Measurements from ENCODE around the gene LAMC1. TPM values are rescaled to one million over a fixed set of nuclear protein-coding genes. Genes with fewer than 3 reads are reported as not detected.
"Not testable (repeated sequence)": the region's sequence is repeated elsewhere in the genome, so short reads cannot be mapped to it uniquely, and the experiment has no call there.

LAMC1 gene
- total RNA-seq, 2 donors from 2014 or later = 0.24 to 0.51 TPM

DNA sequence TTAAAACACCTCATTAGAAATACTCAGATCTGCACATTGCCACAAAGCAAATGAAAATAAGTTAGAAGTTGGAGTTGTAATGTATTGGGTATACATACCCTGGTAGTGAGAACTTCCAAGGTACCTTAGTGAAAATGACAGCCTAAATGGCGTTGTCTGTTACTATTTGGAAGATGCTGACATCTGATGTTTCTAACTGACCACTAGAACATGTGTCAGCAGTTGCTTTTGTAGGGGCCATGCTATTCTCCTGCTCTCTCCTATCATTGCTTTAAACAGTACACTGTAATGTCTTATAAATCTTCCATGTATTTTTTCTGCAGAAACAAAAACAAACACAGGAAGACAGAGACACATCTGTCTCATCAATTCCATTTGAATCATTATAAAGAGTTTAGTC is 40.1 kb downstream of the LAMC1 start:
- H3K4me1 Mint-ChIP-seq (ENCODE audit: low read depth) = no peaks in the 10 kb centered on the region
- H3K27me3 Mint-ChIP-seq (ENCODE audit: low read depth) = no peaks in the 10 kb centered on the region
- DNase-seq (no peak), ATAC-seq (replicated peaks in 1 of 2) (no peak)
- no peak overlapping the region for H3K4me3 Mint-ChIP-seq
- H3K9me3 Mint-ChIP-seq = no peaks in the 10 kb centered on the region
- no peak overlapping the region for H3K27ac Mint-ChIP-seq
- H3K36me3 Mint-ChIP-seq (ENCODE audit: insufficient read depth in 2 of 2) = no peaks in the 10 kb centered on the region

DNA sequence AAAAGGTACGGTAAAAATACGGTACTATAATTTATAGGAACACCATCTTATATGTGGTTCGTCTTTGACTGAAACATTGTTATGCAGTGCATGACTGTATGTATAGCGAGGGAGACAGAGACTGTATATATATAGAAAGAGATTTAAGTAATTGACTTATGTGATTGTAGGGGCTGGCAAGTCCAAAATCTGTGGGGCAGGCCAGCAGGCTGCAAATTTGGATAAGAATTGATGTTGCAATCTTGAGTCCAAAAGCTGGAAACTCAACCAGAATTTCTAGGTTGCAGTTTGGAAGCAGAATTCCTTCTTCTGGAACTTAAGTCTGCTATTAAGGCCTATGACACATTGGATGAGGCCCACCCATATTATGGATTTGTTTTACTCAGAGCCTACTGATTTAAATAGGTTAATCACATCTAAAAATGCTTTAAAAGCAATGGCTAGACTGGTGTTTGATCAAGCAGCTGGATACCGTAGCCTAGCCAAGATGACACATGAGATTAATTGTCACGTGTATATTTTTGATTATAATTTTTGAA is 42.0 kb downstream of the LAMC1 start:
- H3K27ac Mint-ChIP-seq = no peak overlapping the region
- no peaks in the 10 kb centered on the region for H3K9me3 Mint-ChIP-seq
- no peak for DNase-seq
- H3K4me1 Mint-ChIP-seq (ENCODE audit: low read depth) = no peaks in the 10 kb centered on the region
- H3K27me3 Mint-ChIP-seq (ENCODE audit: low read depth) = no peaks in the 10 kb centered on the region
- ATAC-seq (replicated peaks in 1 of 2) = no peak
- no peak overlapping the region for H3K4me3 Mint-ChIP-seq
- no peaks in the 10 kb centered on the region for H3K36me3 Mint-ChIP-seq (ENCODE audit: insufficient read depth in 2 of 2)

DNA sequence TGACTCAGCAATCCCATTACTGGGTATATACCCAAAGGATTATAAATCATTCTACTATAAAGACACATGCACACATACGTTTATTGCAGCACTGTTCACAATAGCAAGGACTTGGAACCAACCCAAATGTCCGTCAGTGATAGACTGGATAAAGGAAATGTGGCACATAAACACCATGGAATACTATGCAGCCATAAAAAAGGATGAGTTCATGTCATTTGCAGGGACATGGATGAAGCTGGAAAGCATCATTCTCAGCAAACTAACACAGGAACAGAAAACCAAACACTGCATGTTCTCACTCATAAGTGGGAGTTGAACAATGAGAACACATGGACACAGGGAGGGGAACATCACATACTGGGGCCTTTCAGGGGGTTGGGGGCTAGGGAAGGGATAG is 43.2 kb downstream of the LAMC1 start:
- H3K4me1 Mint-ChIP-seq (ENCODE audit: low read depth); H3K36me3 Mint-ChIP-seq (ENCODE audit: insufficient read depth in 2 of 2); H3K4me3 Mint-ChIP-seq; H3K9me3 Mint-ChIP-seq; ATAC-seq (replicated peaks in 1 of 2); H3K27ac Mint-ChIP-seq; H3K27me3 Mint-ChIP-seq (ENCODE audit: low read depth); DNase-seq: not testable (repeated sequence)

DNA sequence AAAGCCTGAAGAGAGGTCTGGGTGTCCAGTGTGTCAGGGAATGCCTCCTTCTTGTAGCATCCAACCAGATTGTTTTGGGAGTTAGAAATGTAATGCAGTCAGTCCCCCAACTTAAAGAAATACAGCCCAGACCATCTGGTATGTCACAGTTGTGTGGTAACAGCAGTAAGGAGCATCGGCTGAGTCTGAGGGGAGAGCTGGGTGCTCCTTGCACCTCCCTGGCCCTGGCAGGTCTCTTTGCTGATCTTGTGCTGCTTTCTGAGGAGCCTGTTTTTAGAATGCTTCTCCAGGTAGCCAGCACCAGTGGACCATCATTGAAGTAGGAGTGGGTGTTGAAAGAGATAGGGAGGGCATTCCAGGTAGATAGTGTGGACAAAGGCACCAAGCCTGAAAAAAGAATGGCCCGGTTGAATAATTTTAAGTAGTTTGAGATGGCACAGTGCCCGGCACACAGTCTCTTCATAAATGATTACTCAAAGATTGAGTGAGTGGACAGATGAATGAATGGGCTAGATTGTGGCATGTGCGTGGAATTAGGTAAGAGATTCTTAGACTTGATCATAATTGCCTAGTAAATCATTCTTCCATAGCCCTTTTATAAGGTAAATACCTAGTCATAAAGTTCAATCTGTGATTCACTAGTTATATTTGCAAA is 46.5 kb downstream of the LAMC1 start:
- Mint-ChIP-seq H3K27ac (no peak overlapping the region), H3K36me3 (ENCODE audit: insufficient read depth in 2 of 2) (no peaks in the 10 kb centered on the region), H3K4me1 (ENCODE audit: low read depth) (no peaks in the 10 kb centered on the region), H3K27me3 (ENCODE audit: low read depth) (no peaks in the 10 kb centered on the region), H3K4me3 (no peak overlapping the region), H3K9me3 (no peaks in the 10 kb centered on the region)
- DNase-seq (no peak), ATAC-seq (replicated peaks in 1 of 2) (no peak)

DNA sequence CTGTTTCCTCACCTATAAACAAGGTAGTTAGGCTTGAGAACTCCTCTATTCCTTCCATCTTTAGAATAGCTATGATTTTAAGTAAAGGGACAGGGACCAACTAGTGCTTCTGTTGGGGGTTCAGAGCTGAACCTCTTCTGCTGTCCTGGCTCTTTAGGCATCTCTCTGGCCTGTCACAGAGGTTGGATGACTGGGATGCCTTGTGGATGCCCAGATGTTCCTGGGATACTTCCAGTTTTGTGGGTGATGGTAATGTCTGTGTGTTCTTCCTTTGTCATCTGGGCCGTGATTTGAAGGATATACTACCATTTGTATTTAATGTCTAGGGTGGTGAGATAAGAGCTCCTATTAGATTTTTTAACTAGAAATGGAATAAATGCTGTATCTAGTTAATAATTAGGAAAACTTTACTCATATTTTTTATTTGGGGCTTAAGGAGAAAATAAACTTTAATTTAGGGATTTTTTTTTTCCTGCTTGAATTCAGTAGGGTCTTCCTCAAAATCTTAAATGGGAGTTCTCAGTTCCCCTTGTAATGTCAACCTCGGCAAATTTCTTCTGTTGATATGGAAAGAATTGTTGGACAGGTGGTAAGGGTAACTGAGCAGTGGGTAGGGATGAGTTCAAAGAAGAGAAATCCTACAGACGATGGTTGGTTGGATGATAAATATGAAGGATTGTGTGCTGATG is 47.2 kb downstream of the LAMC1 start:
- Mint-ChIP-seq H3K4me3 (no peak overlapping the region), H3K27ac (no peak overlapping the region), H3K36me3 (ENCODE audit: insufficient read depth in 2 of 2) (no peaks in the 10 kb centered on the region), H3K4me1 (ENCODE audit: low read depth) (no peaks in the 10 kb centered on the region), H3K27me3 (ENCODE audit: low read depth) (no peaks in the 10 kb centered on the region), H3K9me3 (no peaks in the 10 kb centered on the region)
- ATAC-seq (replicated peaks in 1 of 2) (no peak), DNase-seq (no peak)

DNA sequence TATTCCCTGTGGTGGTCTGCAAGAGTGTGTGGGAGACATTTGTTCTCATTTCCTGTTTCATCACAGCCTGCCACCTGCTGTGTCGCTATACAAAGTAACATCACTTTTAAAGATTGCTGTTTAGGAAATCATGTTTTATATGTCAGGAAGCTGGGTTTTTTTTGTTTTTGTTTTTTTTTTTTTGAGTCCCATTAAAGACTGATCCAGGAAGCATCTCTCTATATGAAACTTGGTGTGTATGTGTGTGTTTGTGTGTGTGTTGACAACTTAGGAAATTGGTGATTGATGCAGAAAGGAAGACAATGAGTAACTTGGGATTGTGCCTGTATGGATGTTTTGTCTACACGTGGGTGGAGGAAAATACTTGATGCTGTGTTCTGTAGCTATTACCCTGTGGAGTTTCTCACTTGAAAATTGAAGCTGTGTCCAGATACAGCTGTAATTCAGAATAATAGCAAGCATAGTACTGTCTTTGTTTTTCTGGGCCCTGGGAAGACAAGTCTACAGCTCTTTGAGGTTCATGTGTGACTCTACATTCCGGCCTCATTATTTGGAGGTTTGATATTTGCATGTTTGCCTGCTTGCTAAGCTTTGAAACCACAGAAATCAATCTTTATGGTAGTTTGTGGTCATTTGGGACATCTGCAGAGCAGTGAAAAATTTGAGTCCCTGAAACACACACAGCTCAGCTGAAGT is 47.9 kb downstream of the LAMC1 start:
- no peak overlapping the region for H3K4me3 Mint-ChIP-seq
- H3K9me3 Mint-ChIP-seq = no peaks in the 10 kb centered on the region
- H3K27ac Mint-ChIP-seq = no peak overlapping the region
- DNase-seq (no peak), ATAC-seq (replicated peaks in 1 of 2) (no peak)
- no peaks in the 10 kb centered on the region for H3K27me3 Mint-ChIP-seq (ENCODE audit: low read depth)
- H3K4me1 Mint-ChIP-seq (ENCODE audit: low read depth) = no peaks in the 10 kb centered on the region
- H3K36me3 Mint-ChIP-seq (ENCODE audit: insufficient read depth in 2 of 2) = no peaks in the 10 kb centered on the region

DNA sequence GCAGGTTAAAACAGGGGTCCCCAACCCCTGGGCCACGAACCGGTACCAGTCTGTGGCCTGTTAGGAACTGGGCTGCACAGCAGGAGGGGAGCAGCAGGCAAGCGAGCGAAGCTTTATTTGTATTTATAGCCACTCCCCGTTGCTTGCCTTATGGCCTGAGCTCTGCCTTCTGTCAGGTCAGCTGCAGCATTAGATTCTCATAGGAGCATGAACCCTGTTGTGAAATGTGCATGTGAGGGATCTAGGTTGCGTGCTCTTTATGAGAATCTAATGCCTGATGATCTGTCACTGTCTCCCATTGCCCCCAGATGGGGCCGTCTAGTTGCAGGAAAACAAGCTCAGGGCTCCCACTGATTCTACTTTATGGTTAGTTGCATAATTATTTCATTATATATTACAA is 49.4 kb downstream of the LAMC1 start:
- not testable (repeated sequence) for ATAC-seq (replicated peaks in 1 of 2); H3K4me1 Mint-ChIP-seq (ENCODE audit: low read depth); H3K36me3 Mint-ChIP-seq (ENCODE audit: insufficient read depth in 2 of 2); H3K9me3 Mint-ChIP-seq; H3K27ac Mint-ChIP-seq; H3K4me3 Mint-ChIP-seq; H3K27me3 Mint-ChIP-seq (ENCODE audit: low read depth); DNase-seq

DNA sequence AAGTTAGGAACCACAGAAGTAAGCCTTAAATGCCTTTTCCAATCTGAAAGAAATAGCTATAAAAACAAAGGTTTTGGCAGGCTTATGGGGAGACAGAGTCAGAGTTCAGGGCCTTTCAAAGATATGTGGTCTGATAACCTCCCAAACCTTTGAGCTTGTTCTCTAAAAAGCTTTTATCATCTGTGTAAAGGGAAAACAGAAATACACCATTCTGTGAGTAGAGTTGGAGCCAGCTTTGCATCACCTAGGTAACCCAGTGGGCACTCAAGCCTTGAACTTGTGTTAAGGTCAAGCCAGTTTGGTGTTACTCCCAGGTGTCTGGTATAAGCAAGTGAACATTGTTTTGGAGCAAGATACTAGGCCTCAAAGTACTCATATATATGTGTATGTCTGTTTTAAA is 50.1 kb downstream of the LAMC1 start:
- Mint-ChIP-seq H3K36me3 (ENCODE audit: insufficient read depth in 2 of 2) (no peaks in the 10 kb centered on the region), H3K9me3 (no peaks in the 10 kb centered on the region), H3K27me3 (ENCODE audit: low read depth) (peaks cover 8% of the 10 kb centered on the region), H3K4me3 (no peak overlapping the region), H3K27ac (no peak overlapping the region), H3K4me1 (ENCODE audit: low read depth) (no peaks in the 10 kb centered on the region)
- ATAC-seq (replicated peaks in 1 of 2) (no peak), DNase-seq (no peak)

DNA sequence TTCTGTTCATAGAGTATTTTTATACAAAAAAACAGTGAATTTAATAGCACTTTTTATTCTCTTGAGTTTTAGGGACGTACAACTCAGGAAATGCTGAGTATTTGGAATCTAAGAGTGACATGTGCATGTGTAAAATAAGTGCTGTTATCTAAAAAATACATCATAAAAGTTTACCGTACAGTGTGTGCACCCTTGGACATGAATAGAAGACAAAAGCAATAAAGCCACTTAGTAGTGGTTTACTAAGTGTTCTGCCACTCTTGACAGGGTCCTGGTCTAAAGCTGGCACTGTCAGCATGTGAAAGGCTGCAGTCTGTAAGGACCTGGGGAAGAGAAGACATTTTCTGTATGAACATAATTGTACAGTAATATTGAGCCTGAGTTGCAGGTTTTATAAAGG is 51.0 kb downstream of the LAMC1 start:
- no peaks in the 10 kb centered on the region for H3K4me1 Mint-ChIP-seq (ENCODE audit: low read depth)
- H3K27me3 Mint-ChIP-seq (ENCODE audit: low read depth) = peaks cover 8% of the 10 kb centered on the region
- ATAC-seq (replicated peaks in 1 of 2) (no peak), DNase-seq (no peak)
- no peaks in the 10 kb centered on the region for H3K36me3 Mint-ChIP-seq (ENCODE audit: insufficient read depth in 2 of 2)
- no peak overlapping the region for H3K27ac Mint-ChIP-seq
- H3K9me3 Mint-ChIP-seq = no peaks in the 10 kb centered on the region
- H3K4me3 Mint-ChIP-seq = no peak overlapping the region

DNA sequence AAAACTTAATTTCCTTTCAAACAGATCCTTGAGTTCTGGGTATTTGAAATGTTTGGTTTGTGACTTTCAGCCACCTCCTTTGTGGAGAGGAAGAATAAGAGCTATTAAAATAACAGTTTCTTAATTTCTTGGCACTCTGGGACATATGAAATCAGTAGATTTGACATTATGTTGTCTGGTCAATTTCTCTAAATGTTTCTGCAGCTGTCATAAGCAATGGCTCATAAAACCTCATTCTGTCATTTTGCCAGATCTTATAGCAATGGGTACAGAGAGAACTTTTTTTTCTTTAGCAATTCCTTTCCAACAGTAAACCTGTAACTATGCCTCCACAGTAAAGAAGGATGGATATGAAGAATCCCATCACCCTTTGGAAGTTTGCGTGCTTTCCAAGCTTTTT is 52.6 kb downstream of the LAMC1 start:
- Mint-ChIP-seq H3K4me3 (no peak overlapping the region), H3K4me1 (ENCODE audit: low read depth) (no peaks in the 10 kb centered on the region), H3K27me3 (ENCODE audit: low read depth) (peaks cover 14% of the 10 kb centered on the region), H3K9me3 (no peaks in the 10 kb centered on the region), H3K36me3 (ENCODE audit: insufficient read depth in 2 of 2) (no peaks in the 10 kb centered on the region), H3K27ac (no peak overlapping the region)
- no peak for DNase-seq
- ATAC-seq (replicated peaks in 1 of 2) = no peak

DNA sequence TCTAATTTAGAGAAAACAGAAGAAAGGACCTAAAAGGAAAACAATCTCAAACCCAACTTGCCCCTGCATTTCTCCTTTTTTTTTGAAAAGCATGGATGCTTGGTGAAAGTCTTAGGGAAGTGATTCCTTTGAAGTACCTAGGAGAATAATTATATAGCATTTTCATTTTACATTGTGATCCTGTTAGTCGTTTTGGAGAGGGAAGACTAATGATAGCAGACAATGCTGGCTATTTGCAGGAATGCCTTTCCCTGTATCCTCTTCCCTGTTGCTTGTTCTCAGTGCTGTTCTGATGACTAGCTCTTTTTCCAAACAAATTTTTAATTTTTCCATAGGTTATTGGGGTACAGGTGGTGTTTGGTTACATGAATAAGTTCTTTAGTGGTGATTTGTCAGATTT is 53.9 kb downstream of the LAMC1 start:
- H3K27me3 Mint-ChIP-seq (ENCODE audit: low read depth) = peaks cover 14% of the 10 kb centered on the region
- ATAC-seq (replicated peaks in 1 of 2) (no peak), DNase-seq (no peak)
- no peak overlapping the region for H3K27ac Mint-ChIP-seq
- no peak overlapping the region for H3K4me3 Mint-ChIP-seq
- H3K9me3 Mint-ChIP-seq = no peaks in the 10 kb centered on the region
- no peaks in the 10 kb centered on the region for H3K4me1 Mint-ChIP-seq (ENCODE audit: low read depth)
- H3K36me3 Mint-ChIP-seq (ENCODE audit: insufficient read depth in 2 of 2) = no peaks in the 10 kb centered on the region

DNA sequence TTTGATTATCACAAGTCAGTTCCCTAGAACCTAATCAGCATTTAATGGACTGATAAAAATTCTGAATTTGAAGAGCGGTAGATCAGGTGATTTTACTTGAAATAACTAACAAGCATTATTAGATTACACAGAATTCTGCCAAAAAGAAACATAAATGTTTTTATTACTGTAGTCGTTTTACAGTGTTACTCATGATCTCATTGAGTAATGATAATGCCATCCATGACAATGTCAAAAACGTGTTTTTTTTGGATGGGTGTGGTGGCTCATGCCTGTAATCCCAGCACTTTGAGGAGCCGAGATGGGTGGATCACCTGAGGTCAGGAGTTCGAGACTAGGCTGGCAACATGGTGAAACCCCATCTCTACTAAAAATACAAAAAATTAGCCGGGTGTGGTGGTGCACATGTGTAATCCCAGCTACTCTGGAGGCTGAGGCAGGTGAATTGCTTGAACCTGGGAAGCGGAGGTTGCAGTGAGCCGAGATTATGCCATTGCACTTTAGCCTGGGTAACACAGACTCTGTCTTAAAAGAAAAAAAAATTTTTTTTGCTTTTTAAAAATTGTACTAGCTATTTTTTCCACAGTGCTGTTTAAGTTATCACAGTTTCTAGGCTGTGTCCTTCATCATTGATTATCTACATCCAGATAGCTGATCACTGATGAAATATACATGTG is 56.6 kb downstream of the LAMC1 start:
- Mint-ChIP-seq H3K4me1 (ENCODE audit: low read depth) (no peaks in the 10 kb centered on the region), H3K36me3 (ENCODE audit: insufficient read depth in 2 of 2) (no peaks in the 10 kb centered on the region), H3K27me3 (ENCODE audit: low read depth) (peaks cover 20% of the 10 kb centered on the region), H3K9me3 (no peaks in the 10 kb centered on the region), H3K27ac (no peak overlapping the region), H3K4me3 (no peak overlapping the region)
- DNase-seq = no peak
- no peak for ATAC-seq (replicated peaks in 1 of 2)

DNA sequence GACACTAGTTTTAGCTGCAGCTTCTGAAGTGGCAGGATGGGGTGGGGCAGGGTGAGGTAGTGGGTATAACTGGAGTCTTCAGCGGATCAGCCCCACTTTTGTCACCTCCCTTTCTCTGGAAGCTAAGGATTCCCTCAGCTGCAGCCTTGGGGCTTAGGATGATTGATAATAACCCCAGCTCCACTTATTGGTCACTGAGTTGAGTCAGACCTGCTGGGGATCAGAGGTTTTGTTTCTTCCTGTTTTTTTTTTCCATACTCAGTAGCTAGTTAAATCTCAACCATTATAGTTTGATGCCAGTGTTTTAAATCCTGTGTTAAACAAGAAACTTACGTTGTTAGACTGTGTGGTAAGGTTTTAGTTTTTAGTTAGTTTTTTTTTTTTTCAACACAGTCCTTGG is 57.2 kb downstream of the LAMC1 start:
- no peak overlapping the region for H3K27ac Mint-ChIP-seq
- H3K27me3 Mint-ChIP-seq (ENCODE audit: low read depth) = peaks cover 20% of the 10 kb centered on the region
- H3K4me1 Mint-ChIP-seq (ENCODE audit: low read depth) = no peaks in the 10 kb centered on the region
- ATAC-seq (replicated peaks in 1 of 2) (no peak), DNase-seq (no peak)
- H3K36me3 Mint-ChIP-seq (ENCODE audit: insufficient read depth in 2 of 2) = no peaks in the 10 kb centered on the region
- no peak overlapping the region for H3K4me3 Mint-ChIP-seq
- no peaks in the 10 kb centered on the region for H3K9me3 Mint-ChIP-seq
